Measurements from ENCODE around the gene SLC37A1. TPM values are rescaled to one million over a fixed set of nuclear protein-coding genes. Genes with fewer than 3 reads are reported as not detected.

SLC37A1 gene
- total and polyA plus RNA-seq, 9 of the 15 experiments (the other 6 are each of a cell fraction or from before 2014, with no cell fraction given), result 0.06 to 3.4 (median 0.40) TPM

DNA sequence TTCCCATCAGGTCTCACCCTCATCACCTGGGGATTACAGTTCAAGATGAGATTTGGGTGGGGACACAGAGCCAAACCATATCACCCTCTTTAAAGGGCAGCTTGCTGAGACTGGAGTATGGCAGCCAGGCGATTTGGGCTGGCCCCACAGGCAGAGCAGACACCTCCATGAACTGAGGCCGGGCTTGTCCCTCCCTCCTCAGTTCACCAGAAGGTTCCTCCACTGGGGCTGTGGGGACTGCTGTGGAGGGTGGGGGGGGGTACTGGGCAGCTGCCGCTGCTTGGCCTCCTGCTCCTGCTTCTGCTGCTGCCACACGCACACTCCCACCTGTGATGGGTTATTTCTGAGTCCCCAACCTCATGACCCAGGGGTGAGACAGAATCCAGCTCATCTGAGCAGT is 85.8 kb downstream of the SLC37A1 start:
- Histone ChIP-seq H3K27me3 (ENCODE audit: control insufficient read depth in 2 of 2, insufficient read depth in 2 of 2, low read length in 2 of 2) (peaks cover 51 to 71% of the 10 kb centered on the region in 2 experiments), H4K20me1 (replicated peaks; ENCODE audit: control insufficient read depth, insufficient read depth, low read length) (no peaks in the 10 kb centered on the region), H3K4me2 (ENCODE audit: insufficient read depth, low read length) (no peak overlapping the region), H3K4me1 (replicated peaks in 1 of 2; ENCODE audit: control insufficient read depth in 2 of 2, insufficient read depth in 2 of 2, low read length in 2 of 2) (no peaks in the 10 kb centered on the region), H3K27ac (ENCODE audit: extremely low read depth, low read depth, low read length) (no peak overlapping the region), H3K36me3 (ENCODE audit: control insufficient read depth, insufficient read depth, low read length) (no peaks in the 10 kb centered on the region), H3K9me1 (ENCODE audit: control insufficient read depth, insufficient read depth, low read length) (no peaks in the 10 kb centered on the region), H3K4me3 (no peak overlapping the region), H3K79me2 (ENCODE audit: control insufficient read depth, insufficient read depth, low read length) (no peaks in the 10 kb centered on the region), H3K9me3 (replicated peaks; ENCODE audit: control insufficient read depth, insufficient read depth, low read depth, low read length) (peaks cover 2% of the 10 kb centered on the region; the same call in 1 of the 2 replicates), H2AFZ (ENCODE audit: low read depth, low read length) (no peak overlapping the region), H3K9ac (ENCODE audit: insufficient read depth in 1 of 2, low read depth in 2 of 2, low read length in 2 of 2) (no peak overlapping the region)
- BruUV-seq (replicated peaks), result no TSS peak
- WGBS (ENCODE audit: insufficient coverage, low coverage, missing lambda C conversion rate), result 0% methylated on average over 4 of the region's 4 CpGs
- no peak for FAIRE-seq
- POLR2A ChIA-PET, result no interaction called here
- CTCF ChIA-PET (ENCODE audit: low intra/inter-chr PET ratio), result no interaction called here
- intact Hi-C loops (cut with micrococcal nuclease) (no loop called here), in situ Hi-C loops (cut with MboI) (loop anchor here (10.0 kb wide), 1 partner anchor 215 kb away; no protein-coding TSS in a partner anchor)
- ATAC-seq, result no peak
- no peak for DNase-seq (ENCODE audit: extremely low read depth in 1 of 4, low spot score in 3 of 4)
- TF ChIP-seq ZNF75A (CRISPR knock-in tag; IDR thresholded peaks at IDR 0.05) (no peak), SIX5 (IDR thresholded peaks at IDR 0.05; ENCODE audit: borderline replicate concordance in 1 of 2, insufficient read depth in 1 of 2, low read depth in 1 of 2, low read length in 2 of 2) (no peak), HLTF (IDR thresholded peaks at IDR 0.05) (no peak), HNRNPUL1 (IDR thresholded peaks at IDR 0.05; ENCODE audit: low read length) (no peak), ZNF644 (tag; IDR thresholded peaks at IDR 0.05; ENCODE audit: low read depth) (no peak), ZBTB17 (CRISPR knock-in tag; IDR thresholded peaks at IDR 0.05) (no peak), EWSR1 (IDR thresholded peaks at IDR 0.05; ENCODE audit: borderline replicate concordance, low read depth, partially characterized antibody) (no peak), ZNF197 (CRISPR knock-in tag; IDR thresholded peaks at IDR 0.05; ENCODE audit: low read depth) (no peak), RFX7 (CRISPR knock-in tag; IDR thresholded peaks at IDR 0.05) (no peak), TEAD4 (IDR thresholded peaks at IDR 0.05; ENCODE audit: low read length) (no peak), TEAD4 (CRISPR knock-in tag; IDR thresholded peaks at IDR 0.05; ENCODE audit: borderline replicate concordance) (no peak), RBM17 (IDR thresholded peaks at IDR 0.05; ENCODE audit: borderline replicate concordance, low read depth, low read length) (no peak), ARNT (IDR thresholded peaks at IDR 0.05) (no peak)
- TF ChIP-seq, protein P1, sequence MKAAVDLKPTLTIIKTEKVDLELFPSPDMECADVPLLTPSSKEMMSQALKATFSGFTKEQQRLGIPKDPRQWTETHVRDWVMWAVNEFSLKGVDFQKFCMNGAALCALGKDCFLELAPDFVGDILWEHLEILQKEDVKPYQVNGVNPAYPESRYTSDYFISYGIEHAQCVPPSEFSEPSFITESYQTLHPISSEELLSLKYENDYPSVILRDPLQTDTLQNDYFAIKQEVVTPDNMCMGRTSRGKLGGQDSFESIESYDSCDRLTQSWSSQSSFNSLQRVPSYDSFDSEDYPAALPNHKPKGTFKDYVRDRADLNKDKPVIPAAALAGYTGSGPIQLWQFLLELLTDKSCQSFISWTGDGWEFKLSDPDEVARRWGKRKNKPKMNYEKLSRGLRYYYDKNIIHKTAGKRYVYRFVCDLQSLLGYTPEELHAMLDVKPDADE (conservative IDR thresholded peaks at IDR 0.05; ENCODE audit: control insufficient read depth, low read depth, low read length), result no peak
- TF ChIP-seq, protein P2, sequence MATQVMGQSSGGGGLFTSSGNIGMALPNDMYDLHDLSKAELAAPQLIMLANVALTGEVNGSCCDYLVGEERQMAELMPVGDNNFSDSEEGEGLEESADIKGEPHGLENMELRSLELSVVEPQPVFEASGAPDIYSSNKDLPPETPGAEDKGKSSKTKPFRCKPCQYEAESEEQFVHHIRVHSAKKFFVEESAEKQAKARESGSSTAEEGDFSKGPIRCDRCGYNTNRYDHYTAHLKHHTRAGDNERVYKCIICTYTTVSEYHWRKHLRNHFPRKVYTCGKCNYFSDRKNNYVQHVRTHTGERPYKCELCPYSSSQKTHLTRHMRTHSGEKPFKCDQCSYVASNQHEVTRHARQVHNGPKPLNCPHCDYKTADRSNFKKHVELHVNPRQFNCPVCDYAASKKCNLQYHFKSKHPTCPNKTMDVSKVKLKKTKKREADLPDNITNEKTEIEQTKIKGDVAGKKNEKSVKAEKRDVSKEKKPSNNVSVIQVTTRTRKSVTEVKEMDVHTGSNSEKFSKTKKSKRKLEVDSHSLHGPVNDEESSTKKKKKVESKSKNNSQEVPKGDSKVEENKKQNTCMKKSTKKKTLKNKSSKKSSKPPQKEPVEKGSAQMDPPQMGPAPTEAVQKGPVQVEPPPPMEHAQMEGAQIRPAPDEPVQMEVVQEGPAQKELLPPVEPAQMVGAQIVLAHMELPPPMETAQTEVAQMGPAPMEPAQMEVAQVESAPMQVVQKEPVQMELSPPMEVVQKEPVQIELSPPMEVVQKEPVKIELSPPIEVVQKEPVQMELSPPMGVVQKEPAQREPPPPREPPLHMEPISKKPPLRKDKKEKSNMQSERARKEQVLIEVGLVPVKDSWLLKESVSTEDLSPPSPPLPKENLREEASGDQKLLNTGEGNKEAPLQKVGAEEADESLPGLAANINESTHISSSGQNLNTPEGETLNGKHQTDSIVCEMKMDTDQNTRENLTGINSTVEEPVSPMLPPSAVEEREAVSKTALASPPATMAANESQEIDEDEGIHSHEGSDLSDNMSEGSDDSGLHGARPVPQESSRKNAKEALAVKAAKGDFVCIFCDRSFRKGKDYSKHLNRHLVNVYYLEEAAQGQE (IDR thresholded peaks at IDR 0.05; ENCODE audit: borderline replicate concordance), result no peak
- TF ChIP-seq, protein P2 (CRISPR knock-in tag; IDR thresholded peaks at IDR 0.05; ENCODE audit: low read depth), result no peak

All from K562 (cell line).